HG03060 (cell line): ENCODE measurements around the gene MVB12A.

ENCODE experiments used
- ATAC-seq: cut with Tn5 transposase; IDR thresholded peaks from one replicate; pipeline ENCODE4 v1.9.1; 2021; ENCODE audit warnings: low read depth, moderate number of reproducible peaks; ENCODE audit not compliant: unreplicated experiment

The MVB12A gene

GRCh38 chr19:17404621-17405249, 15.1 kb upstream of the MVB12A start:
- ATAC-seq = peak; percentile 12

GRCh38 chr19:17405250-17406045, 14.4 kb upstream of the MVB12A start, which contains the start of gene BST2:
BST2 (minus strand) TSS chr19:17405630; CDS start chr19:17405575, 55 bp downstream.
- ATAC-seq = peak; percentile 61

- peak; percentile 13 for ATAC-seq
Observed at GRCh38 chr19:17406046-17406886, 13.6 kb upstream of the MVB12A start.

- no peak for ATAC-seq
Observed at GRCh38 chr19:17406887-17407196, 13.0 kb upstream of the MVB12A start.

GRCh38 chr19:17409990-17410389, 9.9 kb upstream of the MVB12A start:
- ATAC-seq = no peak

- no peak for ATAC-seq
Observed at GRCh38 chr19:17411801-17412200, 8.0 kb upstream of the MVB12A start.

- no peak for ATAC-seq
Observed at GRCh38 chr19:17414097-17414496, 5.8 kb upstream of the MVB12A start.

GRCh38 chr19:17415121-17415520, 4.7 kb upstream of the MVB12A start:
- no peak for ATAC-seq

GRCh38 chr19:17418710-17419109, 1.1 kb upstream of the MVB12A start:
- no peak for ATAC-seq

GRCh38 chr19:17419154-17419620, 660 bp upstream of the MVB12A start:
- no peak for ATAC-seq

- no peak for ATAC-seq
Observed at GRCh38 chr19:17420475-17420924, 653 bp downstream of the MVB12A start.

- no peak for ATAC-seq
Observed at GRCh38 chr19:17421942-17422341, 2.1 kb downstream of the MVB12A start.

GRCh38 chr19:17423429-17424208, 3.8 kb downstream of the MVB12A start:
- no peak for ATAC-seq

GRCh38 chr19:17424743-17425365, 5.0 kb downstream of the MVB12A start:
- ATAC-seq = no peak

GRCh38 chr19:17429641-17430113, 9.8 kb downstream of the MVB12A start:
- no peak for ATAC-seq

GRCh38 chr19:17431417-17431816, 11.6 kb downstream of the MVB12A start:
- no peak for ATAC-seq

- no peak for ATAC-seq
Observed at GRCh38 chr19:17435218-17435617, 15.4 kb downstream of the MVB12A start.

GRCh38 chr19:17436094-17436873, 16.4 kb downstream of the MVB12A start:
- ATAC-seq = no peak

GRCh38 chr19:17436874-17437267, 17.0 kb downstream of the MVB12A start:
- ATAC-seq = no peak
